GM18873 (cell line): ENCODE data around the gene NFIC.

ENCODE experiments used
- ATAC-seq: cut with Tn5 transposase; IDR thresholded peaks from one replicate; pipeline ENCODE4 v1.9.1; 2021; ENCODE audit warnings: mild to moderate bottlenecking, moderate library complexity, moderate number of reproducible peaks; ENCODE audit not compliant: unreplicated experiment, low FRiP score

Gene NFIC

DNA sequence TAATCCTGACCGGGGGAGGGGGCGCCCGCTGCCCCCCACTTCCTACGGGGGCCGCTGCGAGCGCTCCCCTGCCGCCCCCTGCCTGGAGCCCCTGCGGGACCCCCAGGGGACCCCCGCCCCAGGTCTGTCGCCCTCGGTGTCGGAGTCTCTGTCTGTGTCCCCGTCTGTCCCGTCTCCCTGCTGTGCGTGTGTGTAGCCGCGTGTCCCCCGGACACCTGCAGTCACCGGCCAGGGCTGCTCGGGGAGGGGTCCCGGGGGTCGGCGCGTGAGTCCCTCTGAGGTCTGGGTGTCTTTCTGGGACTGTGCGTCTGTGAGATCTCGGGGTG, 7.7 kb upstream of the NFIC start:
- no peak for ATAC-seq

DNA sequence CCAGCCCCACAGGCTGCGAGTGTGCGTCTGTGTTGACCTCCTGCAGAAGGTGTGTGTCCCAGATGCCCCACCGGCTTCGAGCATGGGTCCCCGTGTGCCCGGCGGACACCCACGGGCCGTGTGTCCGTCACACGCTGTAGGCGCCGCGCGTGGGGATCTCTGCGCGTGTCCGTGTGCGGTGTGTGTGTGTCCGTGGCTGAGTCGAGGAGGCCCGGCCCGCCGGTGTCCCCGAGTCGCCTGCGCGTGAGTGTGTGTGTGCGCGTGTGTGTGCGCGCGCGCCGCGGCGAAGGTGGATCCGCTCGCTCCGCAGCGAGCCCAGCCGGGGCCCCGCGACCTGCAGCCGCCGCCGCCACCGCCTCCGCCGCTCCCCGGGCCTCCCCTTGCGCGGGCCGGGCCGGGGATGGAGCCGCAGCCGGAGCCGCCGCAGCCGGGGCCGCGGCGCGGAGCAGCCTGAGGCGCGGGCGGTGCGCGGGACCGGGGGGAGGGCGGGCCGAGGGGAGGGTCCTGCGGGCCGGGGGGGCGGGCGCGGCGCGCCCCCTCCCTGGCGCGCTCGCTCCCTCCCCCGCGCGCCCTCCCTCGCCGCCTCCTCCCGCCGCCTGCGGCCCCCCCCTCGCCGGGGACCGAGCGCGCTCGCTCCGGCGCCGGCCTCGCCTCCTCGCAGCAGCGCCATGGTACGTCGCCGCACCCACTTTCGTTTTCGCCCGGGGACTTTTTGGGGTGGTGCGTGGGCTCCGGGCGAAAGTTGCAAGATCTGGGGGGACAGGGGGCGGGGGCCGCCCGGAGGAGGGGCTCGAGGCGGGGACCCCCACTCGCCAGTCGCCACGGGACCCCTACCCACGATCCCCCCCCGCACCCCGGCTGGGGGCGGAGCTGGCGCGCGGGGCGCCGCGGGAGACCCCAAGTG, 7.1 kb upstream of the NFIC start:
- no peak for ATAC-seq

DNA sequence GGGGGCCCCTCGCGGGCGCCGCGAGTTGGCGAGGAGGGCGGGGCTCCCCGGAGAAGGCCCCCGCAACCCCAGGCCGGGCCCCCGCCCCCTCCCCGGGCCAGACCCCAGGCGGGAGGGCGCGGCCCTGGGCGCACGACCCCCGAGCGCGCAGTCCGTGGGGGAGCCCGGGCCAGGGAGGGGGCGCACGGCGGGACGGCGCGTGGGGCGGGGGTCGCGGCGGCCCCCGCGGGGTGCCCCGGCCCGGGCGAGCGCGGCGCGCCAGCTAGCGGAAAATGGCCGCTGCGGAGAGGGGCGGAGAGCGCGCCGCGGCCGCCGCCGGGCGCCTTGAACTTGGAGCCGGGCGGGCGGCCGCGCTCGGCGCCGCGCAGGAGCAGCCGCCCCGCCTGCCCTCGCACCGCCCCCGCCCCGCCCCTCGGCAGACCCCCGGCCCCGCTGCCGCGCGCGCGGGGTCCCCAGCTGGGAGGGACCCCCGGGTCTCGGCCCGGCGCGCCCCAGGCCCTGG, 6.4 kb upstream of the NFIC start:
- no peak for ATAC-seq

DNA sequence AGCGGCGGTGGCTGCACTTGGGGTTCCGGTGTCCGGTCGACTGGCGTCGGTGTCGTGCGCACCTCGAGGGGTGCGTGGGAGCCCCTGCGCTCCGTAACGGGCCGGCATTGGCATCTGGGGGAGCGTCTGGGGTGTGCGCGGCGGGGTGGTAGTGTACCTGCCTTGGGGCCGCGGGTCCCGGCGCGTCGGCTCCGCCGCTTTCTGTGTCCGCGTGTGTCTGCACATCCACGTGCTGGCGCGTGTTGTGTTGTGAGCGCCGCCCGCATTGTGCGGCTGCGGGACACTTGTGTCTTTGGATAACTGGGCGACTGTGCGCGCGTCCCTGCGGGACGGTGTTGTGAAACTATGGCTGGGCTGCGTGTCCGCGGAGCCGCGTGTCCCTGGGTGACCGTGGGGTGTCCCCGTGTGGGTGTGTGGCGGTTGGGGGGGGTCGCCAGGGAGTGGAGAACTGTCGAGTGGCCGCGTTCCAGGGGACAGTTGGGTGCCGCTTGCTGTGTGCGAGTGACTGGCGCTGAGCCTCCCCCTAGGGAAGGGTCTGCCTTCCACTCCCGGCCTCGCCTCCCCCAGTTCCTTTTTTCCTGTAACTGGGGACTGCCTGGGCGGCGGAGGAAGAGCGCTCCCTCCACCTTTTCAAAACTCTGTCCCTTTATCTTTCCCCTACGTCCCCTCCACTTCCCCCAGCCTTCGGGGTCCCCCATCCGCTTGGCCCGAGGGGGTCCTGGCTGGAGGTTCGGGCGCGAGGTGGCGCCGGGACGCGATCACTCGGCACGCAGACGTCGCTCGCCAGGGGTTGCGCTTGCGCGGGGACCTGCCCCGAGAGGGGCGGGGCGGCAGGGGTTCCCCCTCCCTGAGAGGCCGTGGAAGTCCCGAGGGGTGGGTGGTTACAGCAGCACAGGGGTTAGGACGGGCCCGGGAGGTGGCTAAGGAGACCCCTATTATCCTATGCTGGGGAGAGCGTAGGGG, 5.7 kb upstream of the NFIC start:
- no peak for ATAC-seq

DNA sequence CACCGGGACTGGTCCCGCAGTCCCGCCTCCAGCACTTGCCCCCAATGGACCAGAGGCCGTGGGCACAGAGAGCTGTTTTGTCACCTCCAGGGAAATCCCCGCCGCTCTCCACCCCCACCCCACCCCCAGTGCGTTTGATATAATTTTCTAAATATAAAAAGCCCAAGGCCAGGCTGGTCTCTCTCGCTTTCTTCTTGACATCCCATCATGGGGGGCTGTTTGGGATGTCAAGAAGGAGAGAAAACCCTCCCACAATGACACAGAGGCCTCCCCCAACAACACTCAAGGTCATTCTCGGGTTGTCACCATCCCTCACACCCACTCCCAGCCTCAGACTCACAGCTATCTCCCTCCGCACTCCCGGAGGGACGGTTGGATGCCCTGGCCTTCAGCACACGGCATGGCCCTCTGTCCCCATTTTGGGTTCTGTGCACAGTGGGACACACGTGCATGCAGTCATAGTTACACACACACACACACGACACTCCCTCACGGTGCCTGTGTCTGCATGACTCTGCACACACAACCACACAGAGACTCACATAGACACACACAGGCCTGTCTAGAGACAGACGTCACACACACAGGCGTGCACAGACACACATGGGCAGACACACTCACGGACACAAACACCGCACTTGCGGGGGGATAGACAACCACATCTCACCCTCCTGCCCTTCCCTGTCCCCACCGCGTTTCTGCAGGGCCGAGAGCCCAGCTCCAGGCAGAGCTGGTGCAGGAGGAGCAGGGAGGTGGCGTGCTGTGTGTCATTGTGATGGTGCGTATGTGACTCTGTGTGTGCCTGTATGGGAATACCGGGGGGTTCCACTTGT, 4.8 kb upstream of the NFIC start:
- no peak for ATAC-seq

DNA sequence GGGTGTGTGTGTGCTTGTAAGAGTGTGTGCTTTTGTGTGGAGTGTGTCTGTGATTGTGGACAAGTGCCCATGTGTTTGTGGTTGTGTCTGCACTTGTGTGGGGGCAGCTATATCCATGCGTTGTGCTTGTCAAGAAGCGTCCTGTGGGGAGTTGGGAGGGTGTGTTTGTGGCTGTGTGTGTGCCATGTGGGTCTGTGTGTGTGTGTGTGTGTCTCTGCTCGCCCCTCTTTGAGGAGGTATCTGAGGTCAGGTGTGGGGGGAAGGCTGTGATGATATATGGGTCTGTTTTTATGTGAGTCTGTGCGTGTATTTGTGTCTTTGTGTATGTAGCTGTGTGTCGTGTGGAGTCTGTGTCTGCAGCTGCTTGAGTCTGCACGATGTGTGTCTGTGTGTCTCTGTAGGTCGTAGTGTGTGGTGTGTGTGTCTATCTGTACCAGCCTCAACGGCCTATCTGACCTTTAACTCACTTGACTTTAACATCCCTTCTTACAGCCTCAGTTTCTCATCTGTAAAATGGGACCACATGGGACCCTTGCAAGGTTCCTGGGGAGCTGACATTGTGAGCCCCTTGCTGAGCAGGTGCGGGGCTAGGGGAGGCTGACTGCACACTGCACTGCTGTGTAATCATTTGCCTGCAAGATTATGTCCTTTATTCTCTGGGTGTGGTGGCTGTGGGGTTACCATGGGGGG, 4.0 kb upstream of the NFIC start:
- ATAC-seq = no peak

DNA sequence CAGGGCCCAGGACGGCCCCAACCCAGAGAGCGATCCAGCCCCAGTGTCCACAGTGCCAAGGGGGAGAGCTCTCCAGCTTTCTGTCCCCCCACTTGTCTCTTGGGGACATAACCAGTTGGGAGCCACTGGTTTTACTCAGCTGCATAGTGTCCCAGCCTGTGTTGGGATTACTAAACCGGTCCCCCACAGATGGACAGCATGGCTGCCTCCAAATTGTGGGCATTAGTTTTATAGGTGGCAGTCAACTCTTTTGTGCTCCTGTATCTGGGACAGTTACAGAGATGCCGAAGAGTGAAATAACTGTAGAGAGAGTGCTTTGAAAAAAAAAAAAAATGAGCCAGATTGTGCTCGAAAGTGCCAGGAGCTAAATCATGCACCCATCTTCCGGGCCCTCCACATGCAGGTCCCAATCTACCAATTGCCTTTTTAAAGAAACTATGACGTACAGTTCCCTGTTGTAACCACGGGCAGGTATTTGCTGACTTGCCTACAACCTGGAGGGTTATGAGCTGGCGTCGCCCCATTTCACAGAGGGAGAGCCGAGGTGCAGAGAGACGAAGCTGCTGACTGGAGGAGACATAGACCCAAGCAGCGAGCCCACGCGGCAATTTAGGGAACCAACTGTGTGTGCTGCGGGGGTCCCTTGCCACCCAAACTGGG, 2.4 kb upstream of the NFIC start:
- no peak for ATAC-seq

DNA sequence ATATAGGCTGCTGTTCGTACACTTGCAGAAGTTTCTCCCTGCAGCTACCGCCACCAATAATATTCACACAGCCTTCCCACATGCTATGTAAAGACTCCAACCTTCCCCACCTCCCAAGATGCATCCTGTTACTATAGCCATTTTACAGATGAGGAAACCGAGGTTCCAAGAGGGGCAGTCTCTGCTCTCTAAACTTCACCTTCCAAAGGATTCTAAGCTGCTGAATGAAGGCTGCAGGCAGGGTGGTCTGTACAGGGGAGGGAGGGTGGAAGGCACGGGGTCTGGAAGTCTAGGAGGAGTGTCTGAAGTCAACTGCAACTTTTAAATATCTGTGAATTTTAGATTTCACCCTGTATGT, 1.9 kb upstream of the NFIC start:
- ATAC-seq = no peak

DNA sequence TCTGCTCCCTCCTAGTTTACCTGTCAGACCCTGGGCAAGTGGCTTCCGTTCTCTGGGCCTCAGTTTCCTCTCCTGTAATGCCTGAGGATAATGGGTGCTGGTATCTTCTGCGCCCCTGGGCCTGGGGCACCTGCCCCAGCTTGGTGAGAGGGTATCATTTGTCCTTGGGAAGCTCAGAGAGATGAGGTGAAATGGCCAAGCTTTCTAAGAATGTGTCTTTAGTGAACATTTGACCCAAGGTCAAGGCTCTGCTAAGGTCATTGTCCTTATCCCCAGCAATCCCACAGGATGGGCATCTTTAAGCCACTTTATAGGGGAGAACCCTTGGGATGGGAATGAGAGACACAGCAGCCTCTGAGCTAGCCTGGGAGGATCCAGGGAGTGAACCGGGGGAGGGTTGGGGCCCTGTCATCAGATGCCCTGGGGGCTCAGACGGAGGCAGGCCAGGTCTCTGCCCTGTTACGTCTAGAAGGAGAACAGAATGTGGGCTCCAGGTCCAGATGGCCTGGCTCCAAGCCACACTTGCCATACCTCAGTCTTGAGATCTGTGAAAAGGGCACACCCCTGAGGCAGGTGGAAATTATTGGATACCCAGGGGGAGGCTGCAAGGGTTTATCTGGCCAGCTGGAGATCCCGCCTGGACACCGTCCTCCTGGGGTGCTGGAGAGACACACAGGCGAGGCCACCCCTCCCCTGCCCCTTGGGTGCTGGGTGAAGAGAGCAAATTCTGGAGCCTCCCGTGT, 1.1 kb upstream of the NFIC start:
- ATAC-seq = no peak

DNA sequence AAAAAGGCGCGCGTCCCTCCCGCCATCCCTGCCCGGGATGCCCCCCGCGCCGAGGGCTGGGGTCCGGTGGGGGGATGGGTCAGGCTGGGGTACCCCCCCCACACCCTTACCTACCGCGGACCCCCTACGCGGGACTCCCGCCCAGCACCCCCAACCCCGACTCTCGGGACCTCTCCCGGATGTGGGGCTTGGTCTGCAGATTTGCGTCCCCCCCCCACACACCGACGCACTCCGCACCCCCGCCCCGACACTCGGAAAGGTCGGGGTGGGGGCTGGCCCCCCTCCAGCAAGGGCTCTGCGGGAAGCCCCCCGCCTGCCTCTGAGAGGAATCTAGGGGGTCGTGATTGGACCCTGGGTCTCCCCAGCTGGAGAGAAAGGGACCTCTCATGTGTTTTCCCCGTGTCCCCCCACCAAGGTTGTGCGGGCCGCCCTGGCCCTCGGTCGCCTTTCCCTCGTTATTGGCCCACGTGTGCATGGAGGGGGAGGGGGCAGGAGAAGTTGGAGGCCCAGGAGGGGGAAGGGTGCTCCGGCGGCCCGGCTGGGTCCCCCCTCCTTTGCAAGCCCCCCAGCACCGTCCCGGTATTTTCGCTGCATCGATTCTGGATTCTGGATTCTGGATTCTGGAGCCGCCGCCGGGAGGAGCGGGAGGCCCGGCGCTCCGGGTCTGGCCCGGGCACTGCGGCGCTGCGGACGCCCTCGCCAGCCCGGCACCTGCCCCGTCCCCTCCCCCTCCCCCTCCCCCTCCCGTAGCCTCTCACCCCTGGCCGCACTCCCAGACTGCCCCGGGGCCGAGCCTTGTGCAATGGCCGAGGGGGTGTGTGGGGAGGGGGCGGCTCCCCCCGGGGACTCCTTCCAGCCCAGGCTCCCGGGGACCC, 607 bp downstream of the NFIC start:
- ATAC-seq = no peak

DNA sequence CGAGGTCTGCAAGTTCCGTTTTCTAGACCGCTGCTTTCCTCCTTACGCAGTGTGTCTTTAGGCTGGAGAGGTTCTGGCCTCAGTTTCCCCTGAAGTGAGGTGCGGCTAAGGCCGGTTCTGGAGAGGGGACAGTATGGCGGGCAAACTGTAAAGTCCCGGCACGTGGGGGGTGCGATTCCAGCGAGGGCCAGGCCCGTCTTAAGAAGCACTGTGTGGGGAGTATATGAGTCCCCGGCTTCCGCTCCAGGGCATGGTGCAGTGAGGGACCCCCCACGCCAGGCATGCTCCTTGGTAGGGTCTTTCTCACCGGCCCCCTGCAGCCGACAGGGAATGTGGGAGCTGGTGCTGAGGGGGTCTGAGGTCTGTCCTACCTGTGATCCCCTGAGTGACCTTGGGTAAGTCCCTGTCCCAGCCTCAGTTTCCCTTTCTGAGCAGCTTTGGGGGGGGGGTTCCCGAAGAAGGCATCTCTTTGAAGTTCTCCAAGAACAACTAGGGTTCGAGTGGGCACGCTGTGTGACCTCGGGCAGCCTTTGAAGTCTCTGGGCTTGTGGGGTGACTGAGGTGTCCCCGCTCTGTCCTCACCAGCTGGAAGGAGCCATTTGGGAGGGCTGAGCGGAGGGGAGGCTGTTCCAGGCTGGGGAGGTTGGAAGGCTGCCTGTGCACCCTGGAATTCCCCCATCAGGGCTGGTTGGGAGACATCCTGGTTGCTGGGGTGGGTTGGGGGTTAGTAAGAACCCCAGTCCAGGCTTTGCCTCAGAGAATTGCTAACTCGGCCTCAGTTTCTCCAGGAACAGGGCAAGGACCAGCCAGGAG, 1.5 kb downstream of the NFIC start:
- ATAC-seq = no peak

DNA sequence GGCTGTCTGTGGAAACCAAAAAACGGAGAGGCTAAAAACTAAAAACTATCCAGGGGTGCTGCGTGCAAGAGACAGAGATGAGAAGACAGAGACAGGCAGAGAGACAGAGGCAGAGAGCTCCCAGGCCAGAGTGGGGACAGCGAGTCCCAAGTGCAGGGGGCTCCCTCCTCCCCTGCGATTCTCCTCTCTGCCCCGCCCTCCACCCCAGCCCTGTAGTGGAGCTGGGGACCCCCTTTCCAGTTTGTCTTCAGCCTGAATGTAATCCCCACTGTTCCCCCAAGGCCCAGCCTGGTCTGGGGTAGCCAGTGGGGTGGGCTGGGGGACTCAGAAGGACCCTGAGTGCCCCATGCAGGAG, 2.0 kb downstream of the NFIC start:
- no peak for ATAC-seq

DNA sequence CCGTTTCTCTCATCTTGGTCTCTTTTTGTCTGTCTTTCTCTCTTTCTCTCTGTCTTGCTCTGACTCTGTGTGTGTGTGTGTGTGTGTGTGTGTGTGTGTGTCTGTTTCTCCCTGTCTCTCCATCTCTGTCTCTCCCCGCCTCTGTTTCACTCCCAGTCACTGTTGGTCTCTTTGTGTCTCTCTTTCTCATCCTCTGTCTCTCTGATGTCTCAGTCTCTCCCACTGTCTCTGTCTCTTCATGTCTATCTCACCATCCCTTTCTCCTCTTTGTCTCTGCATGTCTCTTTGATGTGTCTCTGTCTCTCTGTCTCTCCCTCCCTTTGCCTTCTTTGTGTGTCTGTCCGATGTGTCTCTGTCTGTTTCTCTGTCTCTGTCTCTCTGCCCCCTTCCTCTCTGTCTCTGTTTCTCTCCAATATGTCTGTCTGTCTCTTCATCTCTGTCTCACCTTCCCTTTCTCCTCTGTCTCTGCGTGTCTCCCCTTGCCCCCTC, 2.5 kb downstream of the NFIC start:
- ATAC-seq = no peak

DNA sequence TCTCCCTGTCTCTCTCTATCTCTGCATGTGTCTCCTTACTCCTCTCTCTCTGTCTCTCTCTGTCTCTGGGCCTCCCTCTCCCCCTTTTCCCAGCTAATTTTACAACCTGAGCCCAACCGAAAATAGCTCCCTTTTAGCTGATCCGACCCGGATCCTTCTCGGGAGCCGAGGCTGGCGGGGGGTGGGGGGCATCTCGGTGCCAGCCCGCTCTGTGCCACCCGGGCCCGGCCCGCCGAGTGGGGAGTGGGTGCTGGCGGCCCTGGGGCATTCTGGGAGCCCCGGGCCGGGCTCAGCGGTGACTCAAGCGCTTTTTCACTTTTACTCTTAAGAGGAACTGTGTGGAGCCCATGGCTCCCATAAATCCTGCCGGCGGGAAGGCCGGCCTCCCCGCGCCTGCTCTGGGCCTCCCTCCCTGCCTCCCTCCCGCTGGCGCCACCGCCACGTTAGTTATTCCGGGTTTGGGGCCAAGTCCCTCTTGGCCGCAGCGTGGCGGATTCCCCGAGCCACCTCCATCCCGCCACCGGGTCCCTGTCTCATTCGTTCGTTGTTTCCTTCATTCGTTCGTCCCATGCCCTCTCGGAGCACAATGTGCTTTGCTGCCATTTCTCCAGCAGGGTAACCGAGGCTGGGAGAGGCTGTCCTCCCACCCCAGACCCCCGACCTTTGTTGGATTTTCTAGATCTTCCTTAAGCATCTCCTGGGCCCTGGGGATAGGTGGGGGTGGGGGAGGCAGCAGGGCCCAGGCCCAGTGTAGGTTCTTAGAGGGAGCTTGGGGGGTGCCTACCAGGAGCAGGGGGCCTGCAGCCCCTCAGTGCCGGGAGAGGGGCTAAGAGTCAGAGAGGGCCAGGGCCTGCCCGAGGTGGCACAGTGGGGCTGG, 3.2 kb downstream of the NFIC start:
- no peak for ATAC-seq

DNA sequence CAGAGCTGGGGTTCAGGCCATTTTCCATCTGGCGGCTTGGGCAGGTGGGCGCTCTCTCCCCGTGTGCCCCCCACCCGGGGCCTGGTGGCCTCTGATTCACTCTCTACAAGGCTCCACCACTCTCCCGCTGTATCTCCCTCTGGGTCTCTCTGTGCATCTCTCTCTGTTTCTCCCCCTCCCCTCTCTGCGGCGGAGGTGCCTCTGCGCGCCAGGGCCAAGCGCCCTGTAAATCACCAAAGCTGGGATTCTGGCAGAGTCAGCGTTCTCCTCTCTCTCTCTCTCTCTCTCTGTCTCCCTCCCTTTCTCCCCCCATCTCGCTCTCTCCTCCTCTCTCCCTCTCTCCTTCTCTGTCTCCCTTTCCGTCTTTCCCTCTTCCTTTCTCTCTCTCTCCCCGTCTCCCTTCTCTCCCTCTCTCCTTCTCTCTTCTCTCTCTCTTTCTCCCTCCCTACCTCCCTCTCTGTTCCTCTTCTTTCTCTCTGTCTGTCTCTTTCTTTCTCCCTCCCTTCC, 3.9 kb downstream of the NFIC start:
- ATAC-seq = no peak
